ENCODE results near the gene HOGA1. TPM values are rescaled to one million over a fixed set of nuclear protein-coding genes. Genes with fewer than 3 reads are reported as not detected.
"Not testable (repeated sequence)": the region's sequence is repeated elsewhere in the genome, so short reads cannot be mapped to it uniquely, and the experiment has no call there.

The HOGA1 gene
- total and polyA plus RNA-seq, 2 experiments from 2014 or later, result 2.1 to 5.3 TPM

DNA sequence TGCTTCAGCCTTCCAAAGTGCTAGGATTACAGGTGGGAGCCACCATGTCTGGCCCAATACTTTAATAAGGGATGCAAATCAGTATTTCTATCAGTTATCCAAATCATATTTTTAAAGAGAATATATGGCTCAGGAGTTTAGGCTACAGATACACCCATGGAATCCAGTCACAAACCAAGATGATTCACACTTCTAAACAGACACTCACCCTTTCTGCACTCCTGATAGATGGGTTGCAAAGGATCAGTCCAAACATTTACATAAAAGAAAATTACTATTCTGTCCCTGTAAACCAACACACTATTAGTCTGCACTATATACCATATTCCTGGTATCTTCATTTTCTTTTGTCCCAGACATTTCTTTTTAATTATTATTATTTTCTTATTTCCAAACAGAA lies 46.9 kb downstream of the HOGA1 start:
- H3K4me3 ChIP-seq, result no peak overlapping the region
- no peaks in the 10 kb centered on the region for H3K9me3 ChIP-seq (ENCODE audit: low read depth)

DNA sequence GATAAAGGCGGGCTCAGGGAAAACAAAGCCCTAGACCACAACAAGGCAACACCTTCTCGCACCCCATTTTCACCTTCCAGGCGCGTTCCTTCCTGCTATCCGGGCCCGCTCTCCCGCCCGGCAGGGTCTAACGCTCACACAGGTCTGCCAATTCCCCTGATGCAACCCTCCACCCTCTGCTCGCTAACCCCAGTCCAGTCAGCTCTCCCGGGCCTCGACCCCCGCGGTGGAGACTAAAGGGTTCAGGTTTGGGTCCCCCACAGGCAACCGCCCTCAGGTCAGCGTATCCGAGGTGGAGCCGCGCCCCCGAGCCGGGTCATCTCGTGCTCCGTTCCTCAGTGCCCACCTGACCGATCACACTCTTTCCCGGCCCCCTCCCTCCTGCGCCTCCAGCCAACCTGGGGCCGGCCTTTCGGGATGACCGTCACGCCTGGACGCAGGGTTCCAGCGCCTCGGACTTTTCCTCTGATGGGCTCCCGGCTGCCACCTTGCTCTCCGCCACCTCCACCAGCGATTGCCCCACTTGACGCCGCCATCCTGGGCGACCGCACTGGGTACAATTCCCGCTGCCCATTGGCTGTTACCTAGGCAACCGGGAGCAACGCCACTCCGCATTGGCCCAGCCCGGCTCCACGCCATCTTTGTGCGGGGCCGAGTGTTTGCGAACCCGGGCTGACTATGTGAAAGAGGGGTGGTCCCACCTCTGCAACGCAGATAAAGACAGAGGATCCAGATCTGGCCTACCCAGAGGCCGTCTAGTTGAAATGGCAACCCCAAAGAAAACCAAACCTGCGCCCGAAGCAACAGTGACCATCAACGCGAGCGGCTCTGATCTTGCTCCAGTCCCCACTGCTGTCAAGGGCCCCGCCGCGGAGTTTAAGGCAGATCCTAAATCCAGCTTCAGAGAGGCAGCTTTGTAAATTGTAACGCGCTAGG lies 49.0 kb downstream of the HOGA1 start, which contains the start of gene MORN4:
TSS of gene MORN4 (minus strand) at position 552 of the 936 bp plus-strand sequence. CDS start 13,847 bp downstream, outside the sequence.
- peak; percentile 94 to 96 for DNase-seq (ENCODE audit: low read depth in 1 of 2, low spot score in 1 of 2)
- Histone ChIP-seq H3K4me1 (ENCODE audit: low read depth) (no peaks in the 10 kb centered on the region), H3K4me3 (peak within 1 kb of the TSS; percentile 56), H3K27me3 (no peaks in the 10 kb centered on the region), H3K27ac (peak within 1 kb of the TSS; percentile 83), H3K9me3 (ENCODE audit: low read depth) (no peaks in the 10 kb centered on the region), H3K36me3 (no peaks in the 10 kb centered on the region)
- TF ChIP-seq CTCF (IDR thresholded peaks at IDR 0.05; ENCODE audit: low read depth, low read length), result no peak

More for the DNA sequence above, 46.9 kb downstream of the HOGA1 start:
- no peaks in the 10 kb centered on the region for H3K27me3 ChIP-seq
- H3K4me1 ChIP-seq (ENCODE audit: low read depth), result no peaks in the 10 kb centered on the region
- DNase-seq (ENCODE audit: low read depth in 1 of 2, low spot score in 1 of 2), result no peak
- no peaks in the 10 kb centered on the region for H3K36me3 ChIP-seq
- no peak overlapping the region for H3K27ac ChIP-seq
- no peak for TF ChIP-seq CTCF (IDR thresholded peaks at IDR 0.05; ENCODE audit: low read depth, low read length)

DNA sequence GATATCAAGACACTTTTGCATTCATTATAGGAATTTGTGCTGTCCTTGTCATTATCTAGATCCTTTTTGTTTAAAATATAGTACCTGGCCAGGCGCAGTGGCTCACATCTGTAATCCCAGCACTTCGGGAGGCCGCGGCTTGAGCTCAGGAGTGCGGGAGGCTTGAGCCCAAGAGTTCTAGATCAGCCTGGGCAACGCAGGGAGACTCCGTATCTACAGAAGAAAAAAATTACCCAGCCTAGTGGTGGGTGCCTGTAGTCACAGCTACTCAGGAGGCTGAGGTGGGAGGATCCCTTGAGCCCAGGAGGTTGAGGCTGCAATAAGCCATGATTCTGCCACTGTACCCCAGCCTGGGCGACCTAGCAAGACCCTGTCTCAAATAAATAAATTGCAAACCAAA lies 49.7 kb downstream of the HOGA1 start:
- peak overlapping the region; percentile 83 for H3K27ac ChIP-seq
- peak; percentile 8 for TF ChIP-seq CTCF (IDR thresholded peaks at IDR 0.05; ENCODE audit: low read depth, low read length)
- peak in 1 of 2 donors; percentile 15 for DNase-seq (ENCODE audit: low read depth in 1 of 2, low spot score in 1 of 2)

DNA sequence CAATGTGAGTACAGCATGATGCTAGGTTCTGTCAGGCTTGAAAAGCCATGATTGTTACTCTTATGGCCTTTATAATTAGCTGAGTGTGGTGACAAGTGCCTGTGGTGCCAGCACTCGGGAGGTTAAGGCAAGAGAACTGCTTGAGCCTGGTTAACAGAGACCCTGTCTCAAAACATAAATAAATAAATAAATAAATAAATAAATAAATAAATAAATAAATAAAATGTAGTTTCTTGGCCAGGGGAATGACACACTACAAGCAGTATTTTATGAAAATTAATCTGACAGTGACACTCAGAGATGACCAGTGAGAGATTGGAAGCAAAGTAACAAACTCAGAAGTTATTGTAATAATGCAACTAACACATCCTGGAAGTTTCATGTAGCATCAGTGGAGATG lies 51.4 kb downstream of the HOGA1 start:
- Histone ChIP-seq H3K4me1 (ENCODE audit: low read depth) (no peaks in the 10 kb centered on the region), H3K36me3 (no peaks in the 10 kb centered on the region), H3K4me3 (no peak overlapping the region), H3K9me3 (ENCODE audit: low read depth) (no peaks in the 10 kb centered on the region), H3K27ac (no peak overlapping the region), H3K27me3 (no peaks in the 10 kb centered on the region)
- no peak for DNase-seq (ENCODE audit: low read depth in 1 of 2, low spot score in 1 of 2)
- TF ChIP-seq CTCF (IDR thresholded peaks at IDR 0.05; ENCODE audit: low read depth, low read length), result no peak

More for the DNA sequence above, 49.7 kb downstream of the HOGA1 start:
- Histone ChIP-seq H3K9me3 (ENCODE audit: low read depth) (no peaks in the 10 kb centered on the region), H3K4me1 (ENCODE audit: low read depth) (no peaks in the 10 kb centered on the region), H3K4me3 (peak overlapping the region; percentile 56), H3K36me3 (no peaks in the 10 kb centered on the region), H3K27me3 (no peaks in the 10 kb centered on the region)

- H3K4me3 ChIP-seq; H3K4me1 ChIP-seq (ENCODE audit: low read depth); H3K27ac ChIP-seq; H3K27me3 ChIP-seq; H3K36me3 ChIP-seq; H3K9me3 ChIP-seq (ENCODE audit: low read depth); DNase-seq (ENCODE audit: low read depth in 1 of 2, low spot score in 1 of 2): not testable (repeated sequence)
Measured at GRCh38 chr10:97639090-97639489, 54.9 kb downstream of the HOGA1 start.
